Activated CD4-positive, alpha-beta T cell treated with anti-CD3 and anti-CD28 coated beads for 4 hours (primary cell): ENCODE measurements around the gene GHRH.

Experiments used
- DNase-seq, 2 donors: peaks; one replicate each; pipeline ENCODE4 v3.0.0-alpha.2; 2020

The GHRH gene

GRCh38 chr20:37261714-37262113 lies at the start of gene GHRH:
Gene GHRH (minus strand): TSS chr20:37261814. CDS start chr20:37256889, 4,925 bp downstream.
- no peak for DNase-seq

GRCh38 chr20:37310951-37311350 lies 49.3 kb upstream of the GHRH start:
- no peak for DNase-seq

DNA sequence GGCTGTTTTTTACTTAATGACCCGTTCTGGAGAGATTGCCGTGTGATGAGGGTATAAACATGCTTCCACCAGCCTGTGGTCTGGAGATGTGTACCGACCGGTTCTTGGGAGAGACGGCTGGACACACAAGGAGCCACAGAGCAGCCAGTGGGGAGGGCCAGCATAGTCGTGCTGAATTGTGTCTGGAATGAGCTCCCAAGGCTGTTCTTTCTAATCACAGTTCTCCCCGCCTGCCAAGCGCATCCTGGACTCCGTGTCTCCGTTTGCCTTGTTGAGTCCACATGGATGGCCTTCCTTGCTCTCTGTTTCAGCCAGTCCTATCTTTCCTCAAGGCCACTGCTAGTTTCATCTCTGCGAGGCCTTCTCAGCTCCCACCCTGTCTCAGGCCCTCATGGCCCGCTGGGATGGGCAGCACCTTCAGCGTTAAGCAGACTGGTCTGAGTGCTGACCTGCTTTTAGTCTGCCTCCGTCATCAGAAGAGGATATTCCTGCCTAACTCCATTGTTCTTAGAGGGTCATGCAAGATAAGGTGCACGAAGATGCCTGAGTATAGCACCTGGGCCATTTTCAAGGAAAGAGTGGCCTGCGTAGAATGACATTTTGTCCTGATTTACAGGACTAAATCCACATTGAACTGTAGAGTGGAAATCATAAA lies 48.4 kb upstream of the GHRH start:
- DNase-seq, result no peak

DNA sequence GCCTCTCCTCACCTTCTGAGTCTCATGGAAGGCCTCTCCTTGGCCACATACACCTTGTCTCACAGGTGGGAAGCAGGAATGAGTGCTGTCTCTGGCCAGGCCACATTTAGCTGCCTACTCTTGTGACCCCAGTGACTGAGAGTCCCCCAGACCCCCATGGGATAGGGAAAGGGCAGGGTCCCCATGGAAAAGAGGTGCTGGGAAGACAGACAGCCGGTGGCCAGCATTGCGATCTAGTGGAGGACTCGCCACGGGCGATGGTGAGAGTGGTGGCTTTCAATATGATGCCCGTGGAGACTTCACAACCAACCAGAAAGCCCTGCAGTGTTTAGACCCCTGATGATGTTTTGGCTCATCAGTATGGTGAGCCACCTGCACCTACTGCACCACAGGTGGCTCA lies 47.7 kb upstream of the GHRH start:
- no peak for DNase-seq

DNA sequence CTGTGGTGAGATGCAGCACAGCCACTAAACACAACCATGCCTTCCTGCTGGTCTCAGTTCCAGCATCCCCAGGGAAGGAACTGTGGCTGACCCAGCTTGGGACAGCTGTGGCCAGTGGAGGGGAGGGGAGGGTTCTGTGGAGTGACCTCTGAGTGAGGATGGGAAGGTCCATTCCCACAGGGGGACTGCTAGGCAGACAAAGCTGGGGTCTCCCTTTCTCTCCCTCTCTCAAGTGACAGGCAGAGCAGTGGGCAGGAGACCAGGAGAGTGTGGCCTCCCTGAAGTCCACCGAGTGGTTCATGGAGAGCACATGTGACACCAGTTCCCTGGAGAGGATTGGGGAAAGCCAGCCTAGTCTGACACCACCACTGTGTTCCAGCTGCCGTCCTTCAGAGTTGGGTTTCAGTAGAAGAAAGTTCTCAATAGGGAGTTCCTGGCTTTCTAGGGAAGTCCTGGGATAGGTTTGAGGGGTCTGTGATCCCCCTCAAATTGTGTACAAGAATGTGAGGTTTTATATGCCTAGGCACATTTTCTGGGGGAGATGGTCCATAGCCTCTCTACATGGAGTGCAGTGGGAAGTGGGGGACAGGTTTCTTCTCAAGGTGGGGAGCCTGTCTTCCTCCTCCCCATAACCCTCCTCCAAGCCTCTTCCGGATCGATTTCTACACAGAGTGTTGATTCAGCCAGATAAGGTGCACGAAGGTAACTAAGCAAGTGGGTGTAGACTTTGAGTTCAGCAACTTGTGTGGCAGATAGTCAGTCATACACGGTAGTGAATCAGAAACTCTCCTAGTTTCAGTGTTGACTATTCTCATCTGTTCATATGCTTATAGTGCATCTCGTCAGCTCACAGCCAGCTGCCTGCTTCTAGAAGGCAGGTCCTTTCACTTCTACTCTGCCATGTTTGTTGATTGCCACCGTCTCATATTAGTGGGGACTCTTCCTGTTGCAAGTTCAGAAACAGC lies 46.8 kb upstream of the GHRH start:
- no peak for DNase-seq

DNA sequence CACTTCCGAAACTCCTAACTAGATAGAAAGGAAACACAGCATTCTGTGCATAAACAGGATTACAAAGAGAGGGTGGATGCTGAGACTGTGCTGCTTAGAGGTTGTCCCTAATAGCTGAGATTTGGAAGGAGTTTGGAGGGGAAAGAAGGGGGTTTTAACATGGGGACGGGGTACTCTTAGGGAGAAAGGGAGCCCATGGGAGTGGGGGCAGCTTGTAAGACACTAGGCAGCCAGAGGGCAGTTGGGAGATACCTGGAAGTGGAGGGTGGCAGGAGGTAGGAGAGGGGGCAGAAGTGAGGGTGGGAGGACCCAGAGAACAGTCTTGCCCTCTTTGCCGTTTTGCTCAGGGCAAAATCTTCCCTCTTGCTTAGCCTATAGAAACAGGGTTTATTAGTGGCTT lies 44.2 kb upstream of the GHRH start:
- DNase-seq, result no peak

- no peak for DNase-seq
Measured at GRCh38 chr20:37305079-37305478, 43.5 kb upstream of the GHRH start.

DNA sequence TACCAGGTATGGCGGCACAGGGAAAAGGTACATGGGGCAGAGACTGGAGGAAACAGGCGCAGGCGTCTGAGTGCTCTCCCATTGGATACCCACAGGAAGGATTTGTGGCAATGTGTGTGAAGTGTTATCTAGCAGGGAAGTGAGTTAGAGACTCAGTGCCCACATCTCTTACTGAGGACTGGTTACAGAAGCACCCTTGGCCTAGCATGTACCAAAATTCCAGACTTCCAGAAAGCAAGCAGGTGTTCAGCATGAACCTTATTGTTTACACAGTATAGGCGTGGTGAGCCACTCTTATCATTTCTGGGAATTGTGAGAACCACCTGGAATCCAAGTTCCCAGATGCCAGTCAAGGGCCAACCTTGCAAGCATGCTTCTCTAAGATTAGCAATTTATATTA lies 42.0 kb upstream of the GHRH start:
- no peak for DNase-seq

GRCh38 chr20:37302981-37303380 lies 41.4 kb upstream of the GHRH start:
- no peak for DNase-seq

GRCh38 chr20:37301558-37301957 lies 39.9 kb upstream of the GHRH start:
- DNase-seq, result no peak

DNA sequence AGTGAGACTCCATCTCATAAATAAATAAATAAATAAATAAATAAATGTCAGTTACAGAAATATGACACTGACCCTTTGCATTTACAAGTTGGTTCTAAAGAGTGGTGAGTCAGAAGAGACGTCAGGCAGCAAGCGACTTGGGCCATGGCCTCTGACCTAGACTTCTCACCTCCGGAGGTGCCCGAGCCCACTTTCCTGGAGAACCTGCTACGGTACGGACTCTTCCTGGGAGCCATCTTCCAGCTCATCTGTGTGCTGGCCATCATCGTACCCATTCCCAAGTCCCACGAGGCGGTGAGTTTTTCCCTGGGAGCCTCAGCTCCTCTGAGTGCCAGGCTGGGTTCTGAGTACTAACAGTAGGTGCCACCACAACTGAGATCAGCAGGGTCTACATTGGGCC lies 39.5 kb upstream of the GHRH start:
- no peak for DNase-seq

GRCh38 chr20:37299718-37300528 lies 38.3 kb upstream of the GHRH start:
- no peak for DNase-seq

- no peak for DNase-seq
Measured at GRCh38 chr20:37298190-37298939, 36.8 kb upstream of the GHRH start.

DNA sequence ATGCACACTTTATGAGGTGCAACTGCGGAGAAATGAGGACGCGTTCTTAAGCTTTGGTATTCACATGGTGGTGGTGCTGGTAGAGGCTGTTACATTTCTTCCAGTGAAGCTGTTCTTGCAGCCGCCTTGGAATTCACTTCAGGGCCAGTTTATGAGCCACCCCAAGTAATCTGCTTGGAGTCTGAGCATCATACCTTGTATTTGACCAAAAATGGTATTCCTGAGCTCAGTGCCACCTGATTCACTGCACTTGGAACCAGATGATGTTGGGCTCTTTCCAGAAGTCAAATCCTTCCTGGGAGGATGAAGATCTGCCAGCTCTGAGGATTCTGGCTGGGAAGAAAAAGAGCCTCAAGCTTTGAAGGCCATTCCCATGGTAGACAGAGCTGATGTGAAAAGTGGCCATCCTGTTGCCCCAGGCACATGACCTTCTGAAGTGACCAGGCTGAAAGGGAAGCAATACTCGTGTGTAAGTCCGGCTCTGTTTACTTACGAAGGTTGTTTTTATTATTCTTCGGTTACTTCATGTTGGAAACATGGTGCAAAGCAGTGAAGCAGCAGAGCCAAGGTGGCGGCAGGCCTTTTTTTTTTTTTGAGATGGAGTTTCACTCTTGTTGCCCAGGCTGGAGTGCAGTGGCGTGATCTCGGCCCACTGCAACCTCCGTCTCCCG lies 35.6 kb upstream of the GHRH start:
- DNase-seq, result no peak

DNA sequence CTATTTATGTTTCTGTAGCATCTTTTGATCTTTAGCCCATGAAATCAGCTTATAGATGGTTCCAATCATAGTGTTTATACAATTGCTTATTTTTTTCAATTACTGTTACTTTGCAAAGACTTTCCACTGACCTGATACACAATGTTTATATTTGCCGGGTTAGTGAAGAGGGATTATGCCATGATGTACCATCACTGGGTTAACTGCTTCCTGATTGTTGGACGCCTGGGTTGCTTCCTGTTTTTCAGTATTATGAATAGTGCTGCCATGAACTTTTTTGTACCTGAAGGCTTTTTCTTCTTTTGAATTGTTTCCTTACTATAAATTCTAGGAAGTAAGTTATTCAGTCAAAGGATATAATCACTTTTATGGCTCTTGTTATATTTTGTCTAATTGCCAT lies 34.8 kb upstream of the GHRH start:
- DNase-seq, result no peak

DNA sequence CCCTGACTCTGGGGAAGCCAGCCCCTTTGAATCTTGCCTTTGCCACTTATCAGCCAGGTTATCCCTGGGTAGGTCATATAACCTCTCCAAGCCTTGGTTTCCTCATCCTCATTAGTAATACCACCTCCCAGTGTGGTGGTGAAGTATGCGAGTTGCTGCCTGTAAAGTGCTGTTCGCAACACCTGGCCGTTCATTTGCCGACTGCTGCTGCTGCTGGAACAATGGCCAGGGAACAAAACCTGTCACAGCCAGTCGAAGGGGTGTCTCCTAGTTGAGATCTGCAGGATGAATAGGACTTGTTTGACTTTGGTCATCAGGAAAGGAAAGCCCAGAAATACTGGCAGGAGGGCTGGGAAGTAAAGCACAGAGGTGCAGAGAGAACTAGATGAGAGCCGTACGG lies 34.0 kb upstream of the GHRH start:
- DNase-seq, result no peak

DNA sequence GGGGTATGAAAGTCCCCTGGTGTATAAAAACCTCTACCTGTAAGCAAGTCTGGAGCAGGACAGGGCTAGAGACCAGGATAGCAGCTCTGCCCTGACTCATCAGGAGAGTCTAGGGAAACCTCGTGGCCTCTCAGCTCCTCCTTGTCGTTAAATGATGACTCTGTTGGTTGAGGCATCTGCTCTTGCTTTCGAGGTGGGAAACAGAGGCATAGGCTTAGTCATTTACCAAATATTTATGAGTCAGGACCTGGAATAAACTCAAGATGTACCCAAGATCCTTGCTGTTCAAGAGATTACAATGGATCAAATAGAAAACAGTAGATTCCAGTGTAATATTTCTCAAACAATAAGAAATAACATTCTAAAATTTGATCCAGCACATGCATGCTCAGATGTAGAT lies 33.4 kb upstream of the GHRH start:
- DNase-seq, result no peak

- no peak for DNase-seq
Measured at GRCh38 chr20:37294262-37294981, 32.8 kb upstream of the GHRH start.

DNA sequence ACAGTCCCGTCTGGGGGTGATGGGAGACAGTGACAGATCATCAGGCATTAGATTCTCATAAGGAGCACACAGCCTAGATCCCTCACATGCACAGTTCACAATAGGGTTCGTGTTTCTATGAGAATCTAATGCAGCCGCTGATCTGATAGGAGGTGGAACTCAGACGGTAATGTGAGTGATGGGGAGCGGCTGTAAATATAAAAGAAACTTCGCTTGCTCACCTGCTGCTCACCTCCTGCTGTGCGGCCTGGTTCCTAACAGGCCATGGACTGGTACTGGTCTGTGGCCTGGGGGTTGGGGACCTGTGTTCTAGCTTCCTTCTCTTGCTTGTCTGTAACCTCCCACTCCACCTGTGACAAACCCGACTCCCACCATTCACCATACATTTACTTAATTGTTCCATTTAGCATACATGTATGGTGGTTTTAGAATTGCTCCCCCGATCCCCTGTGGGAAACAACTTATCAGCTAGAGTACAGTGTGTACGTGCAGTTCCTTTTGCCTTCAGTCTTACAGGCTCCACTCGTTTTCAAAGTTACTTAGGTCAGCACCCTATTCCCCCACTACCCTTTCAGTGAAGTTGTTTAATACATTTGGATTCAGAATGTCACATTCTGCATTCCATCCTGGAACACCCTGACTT lies 31.8 kb upstream of the GHRH start:
- no peak for DNase-seq

DNA sequence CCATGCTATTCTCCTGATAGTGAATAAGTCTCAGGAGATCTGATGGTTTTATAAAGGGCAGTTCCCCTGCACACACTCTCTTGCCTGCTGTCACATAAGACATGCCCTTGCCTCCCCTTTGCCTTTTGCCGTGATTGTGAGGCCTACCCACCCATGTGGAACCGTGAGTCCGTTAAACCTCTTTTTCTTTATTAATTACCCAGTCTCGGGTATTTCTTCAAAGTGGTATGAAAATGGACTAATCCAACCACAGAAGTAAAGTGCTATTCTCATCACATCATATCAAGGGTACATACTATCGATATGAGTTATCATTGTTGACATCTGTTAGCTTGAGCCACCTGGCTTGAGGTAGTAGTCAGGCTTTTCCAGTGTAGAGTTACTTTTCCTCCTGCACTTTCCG lies 30.1 kb upstream of the GHRH start:
- DNase-seq, result no peak
